Globus pallidus (tissue), 1 donor: Measurements from ENCODE around the gene GFRA1.

Experiments used
- DNase-seq: peaks from one replicate; pipeline ENCODE4 v3.0.0-alpha.2; 2015; ENCODE audit warnings: low spot score

GFRA1 gene

GRCh38 chr10:116027355-116027754 lies 245.7 kb downstream of the GFRA1 start:
- no peak for DNase-seq

DNA sequence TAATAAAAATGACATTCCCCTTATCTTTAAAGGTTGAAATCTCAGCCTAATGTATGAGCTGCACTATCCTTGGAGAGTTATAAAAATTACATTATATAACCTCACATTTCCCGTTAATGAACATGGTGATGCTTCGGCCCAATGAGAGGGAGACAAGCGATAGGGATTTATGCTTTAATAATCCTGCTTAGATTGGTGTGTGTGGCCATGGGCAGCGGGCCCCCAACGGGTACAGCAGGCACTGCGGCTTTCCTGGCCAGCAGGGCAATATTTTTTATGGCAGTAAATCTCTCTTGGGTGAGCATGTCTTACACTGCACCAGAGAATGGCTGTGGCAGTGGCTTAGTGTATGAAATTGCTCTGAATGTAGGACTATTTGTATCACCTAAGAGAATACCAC lies 246.3 kb downstream of the GFRA1 start:
- no peak for DNase-seq

DNA sequence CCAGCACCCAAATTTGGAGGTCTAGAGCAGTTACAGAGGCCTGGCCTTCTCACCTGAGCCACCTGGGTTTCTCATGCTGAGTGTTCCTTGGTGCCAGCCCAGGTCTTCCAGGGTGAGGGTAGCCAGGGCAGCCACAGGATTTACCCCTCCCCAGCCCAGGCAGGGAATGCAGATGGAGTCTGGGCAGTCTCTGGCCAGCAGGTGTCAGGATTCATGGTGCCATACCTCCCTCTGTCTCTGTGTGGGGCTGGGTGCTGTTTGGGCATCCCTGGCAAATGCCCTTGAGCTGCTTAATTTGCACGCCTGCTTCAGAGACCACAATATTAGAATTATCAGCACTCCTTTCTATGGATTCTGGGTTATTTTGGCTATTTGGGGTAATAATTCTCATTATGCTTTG lies 246.7 kb downstream of the GFRA1 start:
- DNase-seq = no peak

DNA sequence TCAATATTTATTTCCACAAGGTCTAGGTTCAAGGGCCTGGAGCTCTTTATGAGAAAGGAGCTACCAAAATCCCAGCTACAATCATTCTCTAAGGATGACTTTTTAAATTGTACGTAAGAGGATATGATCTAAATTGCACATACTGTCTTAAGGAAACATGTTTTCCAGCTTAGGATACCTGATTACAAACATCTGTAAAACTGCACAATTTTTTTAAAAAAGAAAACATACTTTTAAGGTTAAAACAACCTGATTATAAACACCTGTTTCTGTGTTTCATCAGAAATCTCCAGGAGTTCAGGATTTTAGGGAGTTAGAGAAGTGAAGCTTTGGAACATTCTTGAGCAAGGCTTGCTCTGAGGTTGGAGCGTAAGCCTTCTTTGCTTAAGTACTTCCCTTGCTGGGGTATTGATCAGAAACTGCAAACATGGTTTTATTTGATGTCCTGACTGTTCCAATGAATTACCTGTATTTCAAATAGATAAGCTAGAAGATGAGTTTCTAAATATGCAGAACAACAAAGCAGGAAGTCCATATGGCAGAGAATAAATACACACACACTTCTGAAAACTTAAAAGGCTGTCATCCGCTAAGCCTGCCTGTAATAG lies 248.6 kb downstream of the GFRA1 start:
- DNase-seq = no peak

- DNase-seq = no peak
Observed at GRCh38 chr10:116017405-116017804, 255.6 kb downstream of the GFRA1 start.

GRCh38 chr10:116015583-116016333 lies 257.2 kb downstream of the GFRA1 start:
- DNase-seq = no peak

DNA sequence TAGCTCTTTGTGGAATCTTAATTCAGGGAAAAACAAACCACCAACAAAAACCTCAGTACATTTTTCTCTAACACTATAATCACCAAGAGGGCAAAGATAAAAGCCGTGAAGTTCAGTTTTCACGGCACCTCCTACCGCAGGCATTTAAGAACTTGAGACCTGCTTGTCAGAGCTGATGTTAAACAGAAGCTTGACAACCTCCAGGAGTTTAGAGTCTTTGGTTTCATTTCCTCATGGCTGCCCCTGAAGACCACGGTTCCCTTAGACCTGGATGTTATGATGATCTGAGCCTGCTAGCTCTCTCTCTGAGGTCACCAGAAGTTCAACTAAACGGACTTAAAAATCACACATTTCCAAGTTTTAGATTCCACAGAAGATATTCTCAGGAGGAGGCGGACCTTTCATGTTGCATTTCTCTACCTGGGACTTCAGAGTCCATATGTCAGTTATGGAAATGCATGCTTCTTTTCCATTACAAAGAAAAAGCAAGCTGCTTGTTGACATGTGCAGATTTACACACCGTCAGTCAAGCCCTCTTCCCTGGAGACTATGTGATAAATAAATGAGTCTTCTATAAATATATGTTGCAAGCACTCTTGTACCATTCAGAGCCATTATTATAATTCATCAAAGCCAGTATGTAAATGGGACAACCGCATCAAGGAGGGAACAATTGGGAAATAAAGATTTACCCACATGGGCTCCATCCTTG lies 258.0 kb downstream of the GFRA1 start:
- no peak for DNase-seq

DNA sequence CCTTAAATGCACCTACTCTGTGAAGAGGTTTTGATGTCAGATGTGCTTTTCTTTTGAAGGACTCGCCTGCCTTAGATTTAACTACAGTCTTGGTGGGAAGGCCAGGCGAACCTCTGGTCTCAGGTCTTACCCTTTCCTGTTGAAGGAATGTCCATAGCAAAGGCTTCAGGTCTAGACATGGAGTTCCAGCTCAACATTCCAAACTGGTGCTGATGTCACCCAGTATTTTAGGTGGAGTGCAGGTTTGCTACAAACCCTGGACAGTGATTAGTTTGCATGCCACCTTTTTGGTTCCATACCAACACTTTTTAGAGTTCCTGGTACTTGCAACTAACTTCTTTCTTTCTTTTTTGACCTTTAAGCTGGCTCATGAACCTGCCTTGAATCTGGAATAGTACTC lies 258.7 kb downstream of the GFRA1 start:
- no peak for DNase-seq

DNA sequence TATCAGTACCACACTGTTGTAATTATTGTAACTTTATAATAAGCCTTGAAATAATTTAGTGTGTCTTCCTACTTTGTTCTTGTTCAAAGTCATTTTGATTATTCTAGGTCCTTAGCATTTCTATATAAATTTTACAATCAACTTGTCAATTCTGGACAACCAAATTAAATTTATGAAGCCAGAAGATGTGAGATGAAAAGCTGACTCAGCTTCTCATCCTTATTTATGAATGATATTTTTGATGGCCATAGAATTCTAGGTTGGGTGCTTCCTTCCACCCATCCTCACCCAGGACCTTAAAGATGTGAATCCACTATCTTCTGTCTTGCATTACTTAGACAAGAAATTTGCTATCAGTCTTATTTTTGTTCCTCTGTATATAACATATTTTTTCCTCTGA lies 261.1 kb downstream of the GFRA1 start:
- no peak for DNase-seq

- DNase-seq = no peak
Observed at GRCh38 chr10:116007256-116007891, 265.6 kb downstream of the GFRA1 start.
